Umbilical cord (tissue), 2 donors: ENCODE results near the gene ZCCHC24. TPM values are rescaled to one million over a fixed set of nuclear protein-coding genes. Genes with fewer than 3 reads are reported as not detected.

Experiments
- DNase-seq: peaks from one replicate; pipeline ENCODE4 v3.0.0-alpha.2; 2015; ENCODE audit warnings: low spot score
- total RNA-seq: library from RNA; depleted of rRNA; stranded (reverse); fragments of >200 nt; gene quantifications from one replicate; pipeline ENCODE4 v1.2.3, GENCODE V29; 2014; ENCODE audit warnings: low replicate concordance; ENCODE audit not compliant: insufficient read depth

ZCCHC24 gene
- total RNA-seq, 1 donor from 2014 or later: 33.7 TPM

- no peak for DNase-seq
These were observed 32.9 kb downstream of the ZCCHC24 start for GRCh38 chr10:79412516-79412915.

GRCh38 chr10:79411546-79412495, 33.6 kb downstream of the ZCCHC24 start:
- no peak for DNase-seq

GRCh38 chr10:79410315-79411094, 34.9 kb downstream of the ZCCHC24 start:
- no peak for DNase-seq

GRCh38 chr10:79409726-79410085, 35.7 kb downstream of the ZCCHC24 start:
- no peak for DNase-seq

GRCh38 chr10:79409038-79409725, 36.2 kb downstream of the ZCCHC24 start:
- DNase-seq: no peak

GRCh38 chr10:79407811-79408795, 37.3 kb downstream of the ZCCHC24 start:
- DNase-seq: peak; percentile 88

GRCh38 chr10:79407423-79407796, 38.0 kb downstream of the ZCCHC24 start:
- no peak for DNase-seq

GRCh38 chr10:79406683-79407422, 38.6 kb downstream of the ZCCHC24 start:
- DNase-seq: peak; percentile 66

- DNase-seq: no peak
These were observed 39.4 kb downstream of the ZCCHC24 start for GRCh38 chr10:79405995-79406515.

GRCh38 chr10:79405221-79405994, 40.0 kb downstream of the ZCCHC24 start:
- DNase-seq: peak; percentile 84

- DNase-seq: no peak
These were observed 40.7 kb downstream of the ZCCHC24 start for GRCh38 chr10:79404690-79405131.

- peak; percentile 98 for DNase-seq
These were observed 41.2 kb downstream of the ZCCHC24 start for GRCh38 chr10:79404231-79404609.

GRCh38 chr10:79403441-79404230, 41.8 kb downstream of the ZCCHC24 start:
- DNase-seq: no peak

- DNase-seq: no peak
These were observed 42.5 kb downstream of the ZCCHC24 start for GRCh38 chr10:79402951-79403350.

GRCh38 chr10:79402625-79402946, 42.8 kb downstream of the ZCCHC24 start:
- no peak for DNase-seq

GRCh38 chr10:79401015-79401921, 44.2 kb downstream of the ZCCHC24 start:
- peak; percentile 76 for DNase-seq
